GM12878 (cell line): ENCODE measurements around the gene RNFT2.

Source experiments
- CBFB ChIP-seq: IDR thresholded peaks from 2 replicates; pipeline ENCODE4 v1.6.1; 2016; ENCODE audit warnings: antibody characterized with exemption, low read depth
- CTCF ChIP-seq, 3 experiments: IDR thresholded peaks in 2 of 3; conservative IDR thresholded peaks in 1 of 3; 2 replicates each; pipeline ENCODE4 v1.5.1; 2011; ENCODE audit warnings: low read depth in 3 of 3, low read length in 3 of 3, mild to moderate bottlenecking in 3 of 3, control low read depth in 2 of 3, moderate library complexity in 2 of 3, inconsistent platforms in 1 of 3, mixed read lengths in 1 of 3; ENCODE audit not compliant: control insufficient read depth in 2 of 3, insufficient read depth in 1 of 3; ENCODE audit errors: extremely low read depth in 1 of 3
- EZH2 ChIP-seq: IDR thresholded peaks from 2 replicates; pipeline ENCODE4 v1.6.1; 2012; ENCODE audit warnings: low read depth, mild to moderate bottlenecking, control low read depth, inconsistent platforms, low read length, borderline replicate concordance; ENCODE audit not compliant: control insufficient read depth
- GABPA ChIP-seq: IDR thresholded peaks from 2 replicates; pipeline ENCODE4 v1.6.1; 2014; ENCODE audit warnings: antibody characterized with exemption, low read depth, mild to moderate bottlenecking, inconsistent platforms
- MAX ChIP-seq: IDR thresholded peaks from 2 replicates; pipeline ENCODE4 v1.6.1; 2012; ENCODE audit warnings: low read depth, low read length, improper control_type of control experiment
- NR2C2 ChIP-seq: IDR thresholded peaks from 2 replicates; pipeline ENCODE4 v1.6.1; 2011; ENCODE audit warnings: borderline replicate concordance, low read depth; ENCODE audit not compliant: control insufficient read depth, insufficient read length
- POLR2A ChIP-seq: IDR thresholded peaks from 2 replicates; pipeline ENCODE4 v1.6.1; 2011; ENCODE audit warnings: low read depth, mild to moderate bottlenecking, low read length
- USF1 ChIP-seq: IDR thresholded peaks from 2 replicates; pipeline ENCODE4 v1.6.1; 2011; ENCODE audit warnings: borderline replicate concordance, low read depth, mild to moderate bottlenecking, moderate library complexity, mixed read lengths, low read length; ENCODE audit not compliant: insufficient read depth; ENCODE audit errors: extremely low read length
- ZBTB4 ChIP-seq: fragments of 450-650 bp; formaldehyde crosslinking; IDR thresholded peaks from 2 replicates; pipeline ENCODE4 v1.4.0; 2022; ENCODE audit warnings: mild to moderate bottlenecking, moderate library complexity
- ZNF24 ChIP-seq: fragments of 450-650 bp; IDR thresholded peaks from 2 replicates; pipeline ENCODE4 v1.6.1; 2017; ENCODE audit warnings: antibody characterized with exemption, mild to moderate bottlenecking

GRCh38 chr12:116852303-116852702 is 114.2 kb downstream of the RNFT2 start:
- no peak for TF ChIP-seq CTCF (IDR thresholded peaks at IDR 0.05 in 2 of 3, conservative IDR thresholded peaks at IDR 0.05 in 1 of 3; ENCODE audit: control insufficient read depth in 2 of 3, extremely low read depth in 1 of 3, insufficient read depth in 1 of 3, low read depth in 3 of 3, low read length in 3 of 3)
- no peak for TF ChIP-seq CBFB
- no peak for TF ChIP-seq EZH2
- TF ChIP-seq ZBTB4 (CRISPR knock-in tag), result no peak
- TF ChIP-seq POLR2A, result no peak
- no peak for TF ChIP-seq GABPA
- TF ChIP-seq USF1, result no peak
- TF ChIP-seq MAX, result no peak
- no peak for TF ChIP-seq ZNF24
- no peak for TF ChIP-seq NR2C2
